PC-3 (cell line): ENCODE data around the gene KAT6B.

Source experiments
- CTCF ChIP-seq: fragments of 300-600 bp; sonication (generic); conservative IDR thresholded peaks from 2 replicates; pipeline ENCODE4 v1.5.1; 2017; ENCODE audit warnings: antibody characterized with exemption, low read depth, mild to moderate bottlenecking, low read length
- EZH2 ChIP-seq: fragments of 300-600 bp; sonication (generic); IDR thresholded peaks from one replicate; pipeline ENCODE4 v1.6.1; 2017; ENCODE audit warnings: antibody characterized with exemption, mild to moderate bottlenecking, low read length; ENCODE audit not compliant: unreplicated experiment
- EZH2phosphoT487 ChIP-seq: fragments of 300-600 bp; sonication (generic); IDR thresholded peaks from 2 replicates; pipeline ENCODE4 v1.6.1; 2018; ENCODE audit warnings: mild to moderate bottlenecking, antibody characterized with exemption, low read length, borderline replicate concordance

GRCh38 chr10:74997163-74997562 lies 170.8 kb downstream of the KAT6B start:
- TF ChIP-seq CTCF: no peak
- no peak for TF ChIP-seq EZH2
- no peak for TF ChIP-seq EZH2phosphoT487
